NK-92 (cell line): ENCODE results near the gene SLIT3.

ENCODE experiments used
- DNase-seq: peaks from one replicate; lab custom pipeline; 2025; ENCODE audit not compliant: unreplicated experiment; lab: John Stamatoyannopoulos, UW

SLIT3 gene

GRCh38 chr5:168899673-168900072 lies 401.3 kb downstream of the SLIT3 start:
- DNase-seq: no peak

- no peak for DNase-seq
Observed at GRCh38 chr5:168899264-168899663, 401.7 kb downstream of the SLIT3 start.

- DNase-seq: no peak
Observed at GRCh38 chr5:168898247-168898911, 402.6 kb downstream of the SLIT3 start.

GRCh38 chr5:168897387-168898122 lies 403.4 kb downstream of the SLIT3 start:
- no peak for DNase-seq

GRCh38 chr5:168895295-168896071 lies 405.5 kb downstream of the SLIT3 start:
- DNase-seq: no peak

- DNase-seq: no peak
Observed at GRCh38 chr5:168893283-168893682, 407.7 kb downstream of the SLIT3 start.

GRCh38 chr5:168892618-168893186 lies 408.2 kb downstream of the SLIT3 start:
- no peak for DNase-seq

- no peak for DNase-seq
Observed at GRCh38 chr5:168890816-168891812, 409.8 kb downstream of the SLIT3 start.

- no peak for DNase-seq
Observed at GRCh38 chr5:168889039-168889438, 411.9 kb downstream of the SLIT3 start.

GRCh38 chr5:168887931-168888330 lies 413.0 kb downstream of the SLIT3 start:
- no peak for DNase-seq

GRCh38 chr5:168886157-168886556 lies 414.8 kb downstream of the SLIT3 start:
- DNase-seq: no peak

GRCh38 chr5:168885324-168886120 lies 415.4 kb downstream of the SLIT3 start:
- DNase-seq: no peak

GRCh38 chr5:168883991-168884390 lies 416.9 kb downstream of the SLIT3 start:
- DNase-seq: no peak

GRCh38 chr5:168883281-168883741 lies 417.6 kb downstream of the SLIT3 start:
- no peak for DNase-seq

- DNase-seq: no peak
Observed at GRCh38 chr5:168882283-168882682, 418.7 kb downstream of the SLIT3 start.

- DNase-seq: no peak
Observed at GRCh38 chr5:168881427-168882149, 419.4 kb downstream of the SLIT3 start.

- no peak for DNase-seq
Observed at GRCh38 chr5:168879929-168880328, 421.0 kb downstream of the SLIT3 start.

GRCh38 chr5:168879331-168879730 lies 421.6 kb downstream of the SLIT3 start:
- no peak for DNase-seq
